GM23338 (cell line): ENCODE results near the gene NRK.

Source experiments
- CREB1 ChIP-seq: fragments of 250-450 bp; sonication (Bioruptor Pico); IDR thresholded peaks from 2 replicates; pipeline ENCODE4 v1.5.0; 2020; ENCODE audit warnings: low read depth, mild to moderate bottlenecking, moderate library complexity
- CTCF ChIP-seq, 2 experiments: fragments of 200-600 bp in 1 of 2; sonication (generic) in 1 of 2; conservative IDR thresholded peaks; 2 replicates each; pipeline versions ENCODE4 v1.5.1 to v1.6.1; 2016 to 2017; ENCODE audit warnings: antibody characterized with exemption in 2 of 2, low read depth in 2 of 2, mild to moderate bottlenecking in 2 of 2, moderate library complexity in 1 of 2
- ETS1 ChIP-seq: IDR thresholded peaks from 2 replicates; pipeline ENCODE4 v1.6.1; 2016; ENCODE audit warnings: antibody characterized with exemption
- EZH2 ChIP-seq: fragments of 200-600 bp; sonication (generic); IDR thresholded peaks from one replicate; pipeline ENCODE4 v1.8.0; 2017; ENCODE audit warnings: antibody characterized with exemption, mild to moderate bottlenecking, low read depth; ENCODE audit not compliant: unreplicated experiment
- EZH2phosphoT487 ChIP-seq: fragments of 200-600 bp; sonication (generic); IDR thresholded peaks from one replicate; pipeline ENCODE4 v1.8.1; 2018; ENCODE audit warnings: antibody characterized with exemption; ENCODE audit not compliant: unreplicated experiment
- NANOG ChIP-seq: IDR thresholded peaks from 2 replicates; pipeline ENCODE4 v1.6.1; 2016; ENCODE audit warnings: antibody characterized with exemption, borderline replicate concordance
- POLR2AphosphoS5 ChIP-seq: IDR thresholded peaks from 2 replicates; pipeline ENCODE4 v1.6.1; 2016; ENCODE audit warnings: antibody characterized with exemption, low read depth
- ZNF114 ChIP-seq: fragments of 250-450 bp; sonication (Bioruptor Pico); IDR thresholded peaks from 2 replicates; pipeline ENCODE4 v1.5.0; 2020; ENCODE audit warnings: mild to moderate bottlenecking, moderate library complexity

- no peak for TF ChIP-seq POLR2AphosphoS5
- no peak for TF ChIP-seq ETS1
- TF ChIP-seq NANOG: no peak
- TF ChIP-seq CTCF (conservative IDR thresholded peaks at IDR 0.05; ENCODE audit: low read depth in 2 of 2): no peak
- no peak for TF ChIP-seq EZH2
- TF ChIP-seq EZH2phosphoT487: no peak
- no peak for TF ChIP-seq ZNF114 (CRISPR knock-in tag)
- TF ChIP-seq CREB1 (CRISPR knock-in tag): no peak
Observed at GRCh38 chrX:105969487-105969886, 147.1 kb downstream of the NRK start.
